Activated naive CD8-positive, alpha-beta T cell treated with anti-CD3 and anti-CD28 coated beads, Interleukin-2, amount 50 U/mL, for 24 hours (primary cell): ENCODE data around the gene S100P.
"Not testable (repeated sequence)": the region's sequence is repeated elsewhere in the genome, so short reads cannot be mapped to it uniquely, and the experiment has no call there.

Source experiments
- ATAC-seq: fragments of 150-1000 bp; cut with Tn5 transposase; one replicate; pipeline ENCODE4 v1.10.0; 2021
- DNase-seq: peaks from one replicate; pipeline ENCODE4 v3.0.0; 2021
- H3K27ac Mint-ChIP-seq: one replicate; pipeline ENCODE4 v1.8.0; 2021; ENCODE audit warnings: mild to moderate bottlenecking, mixed read lengths
- H3K27me3 Mint-ChIP-seq: one replicate; pipeline ENCODE4 v1.8.0; 2021; ENCODE audit warnings: mixed read lengths
- H3K36me3 Mint-ChIP-seq: one replicate; pipeline ENCODE4 v1.8.0; 2021; ENCODE audit warnings: low read depth, mixed read lengths
- H3K4me1 Mint-ChIP-seq: one replicate; pipeline ENCODE4 v1.8.0; 2021; ENCODE audit warnings: mixed read lengths
- H3K4me3 Mint-ChIP-seq: one replicate; pipeline ENCODE4 v1.8.0; 2021; ENCODE audit warnings: mild to moderate bottlenecking, moderate library complexity, mixed read lengths
- H3K9me3 Mint-ChIP-seq: one replicate; pipeline ENCODE4 v1.8.0; 2021; ENCODE audit warnings: mixed read lengths

The S100P gene

GRCh38 chr4:6693231-6694176 lies at the start of gene S100P:
S100P (plus strand) TSS chr4:6693878; CDS start chr4:6693933, 55 bp downstream.
- Mint-ChIP-seq H3K4me3 (no peak within 1 kb of the TSS), H3K36me3 (peaks cover 2% of the 10 kb centered on the region)
- no peak for DNase-seq

GRCh38 chr4:6644792-6645530 lies 48.7 kb upstream of the S100P start:
- no peak overlapping the region for H3K4me3 Mint-ChIP-seq
- H3K27ac Mint-ChIP-seq, result no peak overlapping the region
- no peaks in the 10 kb centered on the region for H3K9me3 Mint-ChIP-seq
- H3K27me3 Mint-ChIP-seq, result no peaks in the 10 kb centered on the region
- DNase-seq (no peak), ATAC-seq (no peak)
- peaks cover 36% of the 10 kb centered on the region for H3K36me3 Mint-ChIP-seq
- H3K4me1 Mint-ChIP-seq, result peaks cover 29% of the 10 kb centered on the region

More at GRCh38 chr4:6693231-6694176, at the start of gene S100P:
- Mint-ChIP-seq H3K27me3 (no peaks in the 10 kb centered on the region), H3K4me1 (peaks cover 80% of the 10 kb centered on the region), H3K9me3 (no peaks in the 10 kb centered on the region), H3K27ac (peak within 1 kb of the TSS; percentile 69)
- no peak for ATAC-seq

- Mint-ChIP-seq H3K27ac (no peak overlapping the region), H3K27me3 (no peaks in the 10 kb centered on the region), H3K4me1 (peaks cover 15% of the 10 kb centered on the region), H3K36me3 (peaks cover 16% of the 10 kb centered on the region), H3K4me3 (no peak overlapping the region), H3K9me3 (no peaks in the 10 kb centered on the region)
- ATAC-seq (no peak), DNase-seq (no peak)
These were observed 46.5 kb upstream of the S100P start for GRCh38 chr4:6647169-6647568.

GRCh38 chr4:6647582-6648230 lies 46.0 kb upstream of the S100P start:
- Mint-ChIP-seq H3K27ac (no peak overlapping the region), H3K9me3 (no peaks in the 10 kb centered on the region), H3K4me3 (no peak overlapping the region), H3K27me3 (no peaks in the 10 kb centered on the region), H3K36me3 (peaks cover 10% of the 10 kb centered on the region), H3K4me1 (peaks cover 10% of the 10 kb centered on the region)
- DNase-seq (no peak), ATAC-seq (no peak)

- Mint-ChIP-seq H3K27me3 (no peaks in the 10 kb centered on the region), H3K9me3 (no peaks in the 10 kb centered on the region), H3K4me1 (no peaks in the 10 kb centered on the region), H3K4me3 (no peak overlapping the region), H3K27ac (no peak overlapping the region), H3K36me3 (no peaks in the 10 kb centered on the region)
- no peak for DNase-seq
- ATAC-seq, result no peak
These were observed 44.5 kb upstream of the S100P start for GRCh38 chr4:6649216-6649615.

GRCh38 chr4:6654211-6654610 lies 39.5 kb upstream of the S100P start:
- H3K9me3 Mint-ChIP-seq, result not testable (repeated sequence)

GRCh38 chr4:6655291-6655690 lies 38.4 kb upstream of the S100P start:
- not testable (repeated sequence) for ATAC-seq, H3K27ac Mint-ChIP-seq, H3K27me3 Mint-ChIP-seq, H3K4me3 Mint-ChIP-seq, H3K9me3 Mint-ChIP-seq, H3K36me3 Mint-ChIP-seq, DNase-seq
- H3K4me1 Mint-ChIP-seq, result peaks cover 18% of the 10 kb centered on the region

More at GRCh38 chr4:6654211-6654610, 39.5 kb upstream of the S100P start:
- ATAC-seq, H3K27ac Mint-ChIP-seq, H3K27me3 Mint-ChIP-seq, H3K36me3 Mint-ChIP-seq, H3K4me3 Mint-ChIP-seq, H3K4me1 Mint-ChIP-seq, DNase-seq: not testable (repeated sequence)

GRCh38 chr4:6655924-6656323 lies 37.8 kb upstream of the S100P start:
- Mint-ChIP-seq H3K4me1 (peaks cover 18% of the 10 kb centered on the region), H3K27me3 (peaks cover 9% of the 10 kb centered on the region), H3K36me3 (no peaks in the 10 kb centered on the region), H3K4me3 (no peak overlapping the region), H3K9me3 (no peaks in the 10 kb centered on the region), H3K27ac (no peak overlapping the region)
- no peak for DNase-seq
- no peak for ATAC-seq

- Mint-ChIP-seq H3K27me3 (peaks cover 17% of the 10 kb centered on the region), H3K4me3 (no peak overlapping the region), H3K4me1 (peaks cover 18% of the 10 kb centered on the region), H3K36me3 (no peaks in the 10 kb centered on the region), H3K27ac (no peak overlapping the region), H3K9me3 (no peaks in the 10 kb centered on the region)
- no peak for DNase-seq
- no peak for ATAC-seq
These were observed 36.2 kb upstream of the S100P start for GRCh38 chr4:6657242-6658208.

- no peaks in the 10 kb centered on the region for H3K36me3 Mint-ChIP-seq
- no peak overlapping the region for H3K27ac Mint-ChIP-seq
- no peaks in the 10 kb centered on the region for H3K9me3 Mint-ChIP-seq
- H3K4me1 Mint-ChIP-seq, result peaks cover 18% of the 10 kb centered on the region
- H3K27me3 Mint-ChIP-seq, result peaks cover 23% of the 10 kb centered on the region
- H3K4me3 Mint-ChIP-seq, result peak overlapping the region; percentile 55
- ATAC-seq, result peak; percentile 27
- DNase-seq, result no peak
These were observed 35.5 kb upstream of the S100P start for GRCh38 chr4:6658209-6658595.

GRCh38 chr4:6658597-6659075 lies 35.0 kb upstream of the S100P start:
- Mint-ChIP-seq H3K4me1 (peaks cover 18% of the 10 kb centered on the region), H3K27ac (no peak overlapping the region), H3K4me3 (peak overlapping the region; percentile 55), H3K36me3 (no peaks in the 10 kb centered on the region), H3K27me3 (peaks cover 27% of the 10 kb centered on the region), H3K9me3 (no peaks in the 10 kb centered on the region)
- ATAC-seq, result peak; percentile 66
- DNase-seq, result peak; percentile 57

- Mint-ChIP-seq H3K4me1 (peaks cover 18% of the 10 kb centered on the region), H3K27ac (no peak overlapping the region), H3K9me3 (no peaks in the 10 kb centered on the region), H3K4me3 (no peak overlapping the region), H3K36me3 (no peaks in the 10 kb centered on the region), H3K27me3 (peaks cover 28% of the 10 kb centered on the region)
- no peak for DNase-seq
- no peak for ATAC-seq
These were observed 33.8 kb upstream of the S100P start for GRCh38 chr4:6659897-6660296.

- Mint-ChIP-seq H3K36me3 (no peaks in the 10 kb centered on the region), H3K4me1 (peaks cover 18% of the 10 kb centered on the region), H3K9me3 (no peaks in the 10 kb centered on the region), H3K27me3 (peaks cover 28% of the 10 kb centered on the region), H3K4me3 (no peak overlapping the region), H3K27ac (no peak overlapping the region)
- DNase-seq (no peak), ATAC-seq (no peak)
These were observed 33.2 kb upstream of the S100P start for GRCh38 chr4:6660430-6660829.
